Tibial nerve (tissue), 4 donors: ENCODE data around the gene TSPAN5. TPM values are rescaled to one million over a fixed set of nuclear protein-coding genes. Genes with fewer than 3 reads are reported as not detected.

Experiments used
- DNase-seq, 2 donors: peaks; one replicate each; pipeline ENCODE4 v3.0.0-alpha.2; 2019; ENCODE audit warnings: low spot score in 2 of 2
- H3K27ac ChIP-seq, 4 donors: fragments of 200-600 bp; sonication (generic) in 3 of 4; one replicate each; pipeline ENCODE4 v1.5.1; 2017 to 2019; ENCODE audit warnings: mild to moderate bottlenecking in 1 of 4
- H3K27me3 ChIP-seq, 2 donors: fragments of 200-600 bp; sonication (generic) in 1 of 2; one replicate each; pipeline versions ENCODE4 v1.5.1 to v1.6.0; 2017 to 2019
- H3K36me3 ChIP-seq, 3 donors: fragments of 200-600 bp; sonication (generic); one replicate each; pipeline ENCODE4 v1.5.1; 2018 to 2019
- H3K4me1 ChIP-seq, 4 donors: fragments of 200-600 bp; sonication (generic) in 3 of 4; one replicate each; pipeline ENCODE4 v1.5.1; 2017 to 2019
- H3K4me3 ChIP-seq, 4 donors: fragments of 200-600 bp; sonication (generic) in 3 of 4; one replicate each; pipeline ENCODE4 v1.5.1; 2017 to 2019; ENCODE audit warnings: mild to moderate bottlenecking in 1 of 4, moderate library complexity in 1 of 4
- H3K9me3 ChIP-seq, 4 donors: fragments of 200-600 bp; sonication (generic) in 3 of 4; one replicate each; pipeline ENCODE4 v1.5.1; 2017 to 2019
- CTCF ChIP-seq, 5 experiments: fragments of 200-600 bp in 3 of 5; fragments of 450-650 bp in 2 of 5; sonication (generic) in 3 of 5; IDR thresholded peaks; one replicate each; pipeline ENCODE4 v1.5.1; 2016 to 2019; ENCODE audit warnings: antibody characterized with exemption in 5 of 5, mild to moderate bottlenecking in 3 of 5, moderate library complexity in 2 of 5
- EP300 ChIP-seq, 2 donors: sonication (generic); formaldehyde crosslinking; IDR thresholded peaks; one replicate each; pipeline ENCODE4 v1.6.1; 2017; ENCODE audit warnings: antibody characterized with exemption in 2 of 2, mild to moderate bottlenecking in 1 of 2
- POLR2A ChIP-seq, 2 donors: fragments of 450-650 bp; IDR thresholded peaks; one replicate each; pipeline ENCODE4 v1.6.1; 2017; ENCODE audit warnings: antibody characterized with exemption in 2 of 2, mild to moderate bottlenecking in 2 of 2, moderate library complexity in 2 of 2
- WGBS, 2 donors: methylation state at CpG; one replicate each; pipeline ENCODE4 v1.1.5; 2018; 5-methylcytosine and 5-hydroxymethylcytosine counted together
- total RNA-seq, 4 donors: library from RNA; depleted of rRNA; stranded (reverse); fragments of >200 nt; gene quantifications; one replicate each; pipeline ENCODE4 v1.1.0, GENCODE V29; 2016

TSPAN5 gene
- total RNA-seq, 4 donors from 2014 or later, result 15.3 to 30.8 (median 25.6) TPM

GRCh38 chr4:98516042-98516440 is 142.4 kb downstream of the TSPAN5 start:
- H3K9me3 ChIP-seq, result peaks cover 0 to 3% (median 0%) of the 10 kb centered on the region in 4 donors
- H3K4me1 ChIP-seq, result no peaks in the 10 kb centered on the region
- WGBS, 2 donors, result 74 to 75% methylated on average over 3 of the region's 3 CpGs
- no peak overlapping the region for H3K4me3 ChIP-seq
- H3K27me3 ChIP-seq, result no peaks in the 10 kb centered on the region
- H3K27ac ChIP-seq, result no peak overlapping the region
- TF ChIP-seq POLR2A (IDR thresholded peaks at IDR 0.05), result no peak
- TF ChIP-seq EP300 (IDR thresholded peaks at IDR 0.05), result no peak
- TF ChIP-seq CTCF (IDR thresholded peaks at IDR 0.05), result no peak
- DNase-seq, result no peak
- no peaks in the 10 kb centered on the region for H3K36me3 ChIP-seq

- H3K9me3 ChIP-seq, result peaks cover 0 to 3% (median 0%) of the 10 kb centered on the region in 4 donors
- H3K27me3 ChIP-seq, result no peaks in the 10 kb centered on the region
- no peak for TF ChIP-seq EP300 (IDR thresholded peaks at IDR 0.05)
- TF ChIP-seq CTCF (IDR thresholded peaks at IDR 0.05), result no peak
- no peak for TF ChIP-seq POLR2A (IDR thresholded peaks at IDR 0.05)
- no peak overlapping the region for H3K4me3 ChIP-seq
- no peak overlapping the region for H3K27ac ChIP-seq
- DNase-seq, result no peak
- 52 to 81% methylated on average over 1 of the region's 1 CpG for WGBS, 2 donors
- peaks cover 0 to 6% (median 0%) of the 10 kb centered on the region in 4 donors for H3K4me1 ChIP-seq
- no peaks in the 10 kb centered on the region for H3K36me3 ChIP-seq
These were observed 143.0 kb downstream of the TSPAN5 start for GRCh38 chr4:98515470-98515809.

GRCh38 chr4:98514741-98515469 is 143.5 kb downstream of the TSPAN5 start:
- peak in 1 of 2 donors; percentile 40 for DNase-seq
- no peak for TF ChIP-seq EP300 (IDR thresholded peaks at IDR 0.05)
- TF ChIP-seq POLR2A (IDR thresholded peaks at IDR 0.05), result no peak
- TF ChIP-seq CTCF (IDR thresholded peaks at IDR 0.05), result no peak
- Histone ChIP-seq H3K4me1 (peaks cover 0 to 10% (median under 1%) of the 10 kb centered on the region in 4 donors), H3K27ac (no peak overlapping the region), H3K9me3 (peaks cover 0 to 3% (median 0%) of the 10 kb centered on the region in 4 donors), H3K27me3 (no peaks in the 10 kb centered on the region), H3K36me3 (no peaks in the 10 kb centered on the region), H3K4me3 (no peak overlapping the region)
- 83 to 92% methylated on average over 4 of the region's 4 CpGs for WGBS, 2 donors

- WGBS, 2 donors, result 80 to 90% methylated on average over 3 of the region's 3 CpGs
- H3K4me3 ChIP-seq, result no peak overlapping the region
- TF ChIP-seq CTCF (IDR thresholded peaks at IDR 0.05), result no peak
- no peak for TF ChIP-seq POLR2A (IDR thresholded peaks at IDR 0.05)
- no peak for TF ChIP-seq EP300 (IDR thresholded peaks at IDR 0.05)
- peaks cover 0 to 12% (median 4%) of the 10 kb centered on the region in 4 donors for H3K4me1 ChIP-seq
- H3K36me3 ChIP-seq, result no peaks in the 10 kb centered on the region
- H3K27me3 ChIP-seq, result no peaks in the 10 kb centered on the region
- no peak overlapping the region for H3K27ac ChIP-seq
- H3K9me3 ChIP-seq, result peaks cover 0 to 3% (median 0%) of the 10 kb centered on the region in 4 donors
- no peak for DNase-seq
These were observed 145.5 kb downstream of the TSPAN5 start for GRCh38 chr4:98512918-98513317.

- H3K4me3 ChIP-seq, result no peak overlapping the region
- TF ChIP-seq EP300 (IDR thresholded peaks at IDR 0.05) (no peak), CTCF (IDR thresholded peaks at IDR 0.05) (no peak), POLR2A (IDR thresholded peaks at IDR 0.05) (no peak)
- peaks cover 0 to 19% (median 8%) of the 10 kb centered on the region in 4 donors for H3K4me1 ChIP-seq
- DNase-seq, result no peak
- 69 to 76% methylated on average over 6 of the region's 6 CpGs for WGBS, 2 donors
- H3K36me3 ChIP-seq, result no peaks in the 10 kb centered on the region
- no peaks in the 10 kb centered on the region for H3K9me3 ChIP-seq
- H3K27me3 ChIP-seq, result no peaks in the 10 kb centered on the region
- H3K27ac ChIP-seq, result no peak overlapping the region
These were observed 147.5 kb downstream of the TSPAN5 start for GRCh38 chr4:98510757-98511517.
